NCI-H187 treated with DMSO at 0.1 percent for 48 hours (cell line): ENCODE data around the gene SELENON.

Source experiments
- DNase-seq: peaks from one replicate; lab custom pipeline; 2025; lab: John Stamatoyannopoulos, UW

The SELENON gene

GRCh38 chr1:25771221-25772114, 28.5 kb upstream of the SELENON start:
- DNase-seq = no peak

- no peak for DNase-seq
Observed at GRCh38 chr1:25772164-25772563, 27.8 kb upstream of the SELENON start.

- no peak for DNase-seq
Observed at GRCh38 chr1:25772692-25773245, 27.2 kb upstream of the SELENON start.

- DNase-seq = no peak
Observed at GRCh38 chr1:25773441-25774125, 26.4 kb upstream of the SELENON start.

GRCh38 chr1:25774206-25774803, 25.7 kb upstream of the SELENON start:
- DNase-seq = no peak

- DNase-seq = no peak
Observed at GRCh38 chr1:25774921-25775771, 24.8 kb upstream of the SELENON start.

GRCh38 chr1:25779388-25779787, 20.6 kb upstream of the SELENON start:
- no peak for DNase-seq

GRCh38 chr1:25779894-25780293, 20.1 kb upstream of the SELENON start:
- DNase-seq = no peak

GRCh38 chr1:25780318-25781129, 19.5 kb upstream of the SELENON start:
- DNase-seq = no peak

- no peak for DNase-seq
Observed at GRCh38 chr1:25781130-25781433, 18.9 kb upstream of the SELENON start.

- DNase-seq = no peak
Observed at GRCh38 chr1:25782608-25783201, 17.3 kb upstream of the SELENON start.

GRCh38 chr1:25784575-25785051, 15.4 kb upstream of the SELENON start:
- no peak for DNase-seq

GRCh38 chr1:25785333-25786067, 14.5 kb upstream of the SELENON start:
- DNase-seq = no peak

- DNase-seq = no peak
Observed at GRCh38 chr1:25786887-25787759, 12.9 kb upstream of the SELENON start.

- DNase-seq = no peak
Observed at GRCh38 chr1:25787760-25788166, 12.2 kb upstream of the SELENON start.

- no peak for DNase-seq
Observed at GRCh38 chr1:25790472-25790871, 9.5 kb upstream of the SELENON start.

- DNase-seq = no peak
Observed at GRCh38 chr1:25792115-25792514, 7.9 kb upstream of the SELENON start.

- no peak for DNase-seq
Observed at GRCh38 chr1:25793585-25794170, 6.3 kb upstream of the SELENON start.
